HepG2 (cell line): Measurements from ENCODE around the gene H1-8. TPM values are rescaled to one million over a fixed set of nuclear protein-coding genes. Genes with fewer than 3 reads are reported as not detected.
A peak's percentile ranks its signal among the peaks of the same experiment; 100 is the strongest.

ENCODE experiments used
- ATAC-seq: fragments of 200-7000 bp; cut with Tn5 transposase; 3 replicates; pipeline ENCODE4 v1.9.1; 2020; ENCODE audit warnings: mild to moderate bottlenecking, moderate library complexity
- BruUV-seq: library from RNA; stranded (reverse); fragments of 400-500 nt; replicated peaks from 2 replicates; lab custom pipeline; 2021; lab: Mats Ljungman, UMichigan
- CTCF ChIA-PET: fragments of 300-600 bp; formaldehyde crosslinking; extraction: SDS; loops from one replicate; lab custom pipeline; 2021; ENCODE audit warnings: low total read pairs, inconsistent platforms, low intra/inter-chr PET ratio; lab: Yijun Ruan, JAX
- POLR2A ChIA-PET: fragments of 350-600 bp; sonication (Branson Sonifier 250); formaldehyde crosslinking; loops from one replicate; lab custom pipeline; 2020; ENCODE audit warnings: antibody characterized with exemption, inconsistent platforms; lab: Yijun Ruan, JAX
- DNase-seq: peaks from one replicate; pipeline ENCODE4 v3.0.0-alpha.2; 2015; ENCODE audit warnings: low spot score
- FAIRE-seq: peaks from 3 replicates; lab custom pipeline; 2011; peaks lifted over from hg19 to GRCh38; lab: Jason Lieb, UNC
- H2AFZ ChIP-seq: one replicate; pipeline ENCODE4 v1.6.1; 2011; ENCODE audit warnings: low read length, inconsistent platforms
- H3K27ac ChIP-seq: fragments of 300-600 bp; 3 replicates; pipeline ENCODE4 v1.8.0; 2011; ENCODE audit warnings: mixed run types, mild to moderate bottlenecking, mixed read lengths, low read length, inconsistent platforms; ENCODE audit not compliant: insufficient read depth; ENCODE audit errors: extremely low read length
- H3K27me3 ChIP-seq, 2 experiments: fragments of 200-600 bp in 1 of 2; 2 replicates in 1 of 2; 3 replicates in 1 of 2; pipeline versions ENCODE4 v1.6.0 to v1.8.0; 2011; ENCODE audit warnings: low read length in 2 of 2, mild to moderate bottlenecking in 2 of 2, moderate library complexity in 2 of 2, inconsistent platforms in 1 of 2; ENCODE audit not compliant: insufficient read depth in 2 of 2, control insufficient read depth in 1 of 2
- H3K36me3 ChIP-seq, 2 experiments: fragments of 200-600 bp in 1 of 2; replicated peaks in 1 of 2; 2 replicates in 1 of 2; 3 replicates in 1 of 2; pipeline versions ENCODE4 v1.5.1 to v1.8.0; 2011; ENCODE audit warnings: low read length in 2 of 2, inconsistent platforms in 1 of 2; ENCODE audit not compliant: insufficient read depth in 2 of 2, control insufficient read depth in 1 of 2
- H3K4me1 ChIP-seq: 2 replicates; pipeline ENCODE4 v1.5.1; 2012; ENCODE audit warnings: low read length, inconsistent platforms; ENCODE audit not compliant: insufficient read depth
- H3K4me2 ChIP-seq: 2 replicates; pipeline ENCODE4 v1.6.0; 2011; ENCODE audit warnings: low read depth, low read length, inconsistent platforms
- H3K4me3 ChIP-seq, 3 experiments: fragments of 200-600 bp in 1 of 3; sonication (generic), shearing (Covaris generic) in 1 of 3; replicated peaks in 1 of 3; 2 replicates each; pipeline ENCODE4 v1.5.1; 2011 to 2016; ENCODE audit warnings: low read length in 3 of 3, inconsistent platforms in 2 of 3, low read depth in 2 of 3, mild to moderate bottlenecking in 2 of 3, control low read depth in 1 of 3, mixed read lengths in 1 of 3; ENCODE audit not compliant: insufficient read depth in 1 of 3
- H3K79me2 ChIP-seq: one replicate; pipeline ENCODE4 v1.6.1; 2011; ENCODE audit warnings: low read length, inconsistent platforms; ENCODE audit not compliant: insufficient read depth
- H3K9ac ChIP-seq: 2 replicates; pipeline ENCODE4 v1.6.0; 2011; ENCODE audit warnings: mild to moderate bottlenecking, low read depth, low read length, inconsistent platforms; ENCODE audit not compliant: insufficient read depth
- H3K9me3 ChIP-seq: 2 replicates; pipeline ENCODE4 v1.5.1; 2012; ENCODE audit warnings: mild to moderate bottlenecking, low read length
- H4K20me1 ChIP-seq: 2 replicates; pipeline ENCODE4 v1.6.0; 2011; ENCODE audit warnings: inconsistent platforms, mild to moderate bottlenecking, low read length, moderate library complexity; ENCODE audit not compliant: insufficient read depth
- ARNTL ChIP-seq: sonication (generic); formaldehyde crosslinking; IDR thresholded peaks from 2 replicates; pipeline ENCODE4 v1.4.0; 2020; ENCODE audit warnings: mild to moderate bottlenecking, missing genetic modification reagents
- CENPBD1 ChIP-seq: sonication (generic); formaldehyde crosslinking; IDR thresholded peaks from 2 replicates; pipeline ENCODE4 v1.8.0; 2022; ENCODE audit warnings: missing genetic modification reagents, low read depth, mild to moderate bottlenecking, borderline replicate concordance
- FOXA1 ChIP-seq, 2 experiments: fragments of 450-650 bp in 1 of 2; sonication (generic) in 1 of 2; formaldehyde crosslinking in 1 of 2; IDR thresholded peaks; 2 replicates each; pipeline versions ENCODE4 v1.4.0 to v1.6.1; 2016 to 2020; ENCODE audit warnings: missing genetic modification reagents in 1 of 2
- FOXA3 ChIP-seq: IDR thresholded peaks from 2 replicates; pipeline ENCODE4 v1.6.1; 2016; ENCODE audit warnings: missing genetic modification reagents, missing compliant biosample characterization
- HMGXB3 ChIP-seq: sonication (generic); formaldehyde crosslinking; IDR thresholded peaks from 2 replicates; pipeline ENCODE4 v1.4.0; 2020; ENCODE audit warnings: missing genetic modification reagents, borderline replicate concordance
- NR2F6 ChIP-seq, 2 experiments: IDR thresholded peaks; 2 replicates each; pipeline ENCODE4 v1.6.1; 2016; ENCODE audit warnings: antibody characterized with exemption in 1 of 2, mild to moderate bottlenecking in 1 of 2
- RARG ChIP-seq: sonication (generic); formaldehyde crosslinking; IDR thresholded peaks from 2 replicates; pipeline ENCODE4 v1.4.0; 2020; ENCODE audit warnings: low read depth, mild to moderate bottlenecking, missing genetic modification reagents
- ZMYM3 ChIP-seq: sonication (generic); formaldehyde crosslinking; IDR thresholded peaks from 2 replicates; pipeline ENCODE4 v1.5.1; 2020; ENCODE audit warnings: mild to moderate bottlenecking, missing genetic modification reagents
- ZNF354B ChIP-seq: sonication (generic); formaldehyde crosslinking; IDR thresholded peaks from 2 replicates; pipeline ENCODE4 v1.8.0; 2022; ENCODE audit warnings: mild to moderate bottlenecking, missing genetic modification reagents
- ZNF414 ChIP-seq: sonication (generic); formaldehyde crosslinking; IDR thresholded peaks from 2 replicates; pipeline ENCODE4 v1.5.0; 2020; ENCODE audit warnings: missing genetic modification reagents
- ZNF430 ChIP-seq: sonication (generic); formaldehyde crosslinking; IDR thresholded peaks from 2 replicates; pipeline ENCODE4 v1.9.0; 2021; ENCODE audit warnings: mild to moderate bottlenecking, missing genetic modification reagents
- ZNF556 ChIP-seq: sonication (generic); formaldehyde crosslinking; IDR thresholded peaks from 2 replicates; pipeline ENCODE4 v1.4.0; 2020; ENCODE audit warnings: mild to moderate bottlenecking, missing genetic modification reagents, borderline replicate concordance
- WGBS: methylation state at CpG from one replicate; pipeline ENCODE4 v1.1.6; 2017; ENCODE audit warnings: low lambda C conversion rate; 5-methylcytosine and 5-hydroxymethylcytosine counted together
- in situ Hi-C: cut with HindIII; loops from 2 replicates; pipeline ENCODE4 v1.10.0; 2017; ENCODE audit warnings: low pct_unique_long_range_greater_than_20kb; ENCODE audit not compliant: extremely low pct_ligation_motif_present
- intact Hi-C: fragments of 100-400 bp; cut with micrococcal nuclease; formaldehyde crosslinking; loops from one replicate; pipeline ENCODE4 v1.10.0; 2022; ENCODE audit not compliant: unreplicated experiment
- polyA plus RNA-seq, 8 experiments: library from polyadenylated mRNA; depleted of rRNA in 3 of 8; stranded (reverse) in 7 of 8; unstranded in 1 of 8; fragments of >200 nt; fragmentation: Illumina TruSeq in 4 of 8; extraction: Trizol in 4 of 8; gene quantifications; 2 replicates each; pipeline versions ENCODE4 v1.2.1 to v1.2.3, GENCODE V29; 2011 to 2016; ENCODE audit warnings: low read depth in 4 of 8, missing spikeins in 1 of 8, mixed read lengths in 1 of 8; ENCODE audit not compliant: insufficient read depth in 1 of 8
- total RNA-seq, 5 experiments: library from RNA; depleted of rRNA; stranded (reverse); fragments of >200 nt; fragmentation: Illumina TruSeq; extraction: Trizol; gene quantifications; 2 replicates each; pipeline ENCODE4 v1.2.3, GENCODE V29; 2016; ENCODE audit warnings: low read depth in 1 of 5

The H1-8 gene
- total and polyA plus RNA-seq, 2 of the 13 experiments (the other 11 are each of a cell fraction or from before 2014, with no cell fraction given) = 0.08 TPM; not detected in 1

GRCh38 chr3:129576514-129577352, 33.8 kb downstream of the H1-8 start:
- Histone ChIP-seq H3K4me3 (no peak overlapping the region), H3K4me2 (no peak overlapping the region; the same call in 1 of the 2 replicates), H3K9me3 (no peaks in the 10 kb centered on the region), H3K9ac (no peak overlapping the region), H2AFZ (no peak overlapping the region), H3K27ac (peak overlapping the region; percentile 35), H3K4me1 (peaks cover 13% of the 10 kb centered on the region), H3K79me2 (no peaks in the 10 kb centered on the region), H4K20me1 (no peaks in the 10 kb centered on the region), H3K27me3 (no peaks in the 10 kb centered on the region), H3K36me3 (peaks cover 16 to 19% of the 10 kb centered on the region in 2 experiments; a peak in 4 of 5 replicates)
- DNase-seq = peak; percentile 33
- ATAC-seq = peak; percentile 56
- intact Hi-C loops (no loop called here), in situ Hi-C loops (no loop called here)
- BruUV-seq = no TSS peak
- FAIRE-seq = no peak
- ChIA-PET POLR2A (interaction anchor here (1.5 to 2.4 kb wide), 3 partner anchors 18 to 42 kb away, joined by 4 to 20 read pairs (median 5); no protein-coding TSS in a partner anchor), CTCF (no interaction called here)
- WGBS = 90% methylated on average over 6 of the region's 18 CpGs
- TF ChIP-seq HMGXB3 (CRISPR knock-in tag) = peak; percentile 24; the same call in 1 of the 2 replicates
- TF ChIP-seq ZNF556 (CRISPR knock-in tag) = no peak; the same call in 1 of the 2 replicates
- no peak for TF ChIP-seq ZNF354B (CRISPR knock-in tag)
- TF ChIP-seq RARG (CRISPR knock-in tag) = no peak
- no peak for TF ChIP-seq NR2F6 (IDR thresholded peaks at IDR 0.05)
- TF ChIP-seq NR2F6 (CRISPR knock-in tag; IDR thresholded peaks at IDR 0.05) = peak; percentile 20; the same call in 1 of the 2 replicates
- TF ChIP-seq FOXA1 (IDR thresholded peaks at IDR 0.05) = no peak
- TF ChIP-seq FOXA1 (CRISPR knock-in tag; IDR thresholded peaks at IDR 0.05) = peak; percentile 67
- TF ChIP-seq CENPBD1 (CRISPR knock-in tag) = no peak
- TF ChIP-seq FOXA3 (CRISPR knock-in tag) = peak; percentile 87
- TF ChIP-seq ARNTL = no peak
- TF ChIP-seq ZNF430 (CRISPR knock-in tag) = no peak
- TF ChIP-seq ZMYM3 = peak; percentile 70
- 0 out of 2 replicates have a peak, but pooled peaks have one; percentile 48 for TF ChIP-seq ZNF414 (CRISPR knock-in tag)
